DMS153 treated with DMSO at 0.1 percent for 48 hours (cell line): ENCODE results near the gene SPAG6.
A peak's percentile ranks its signal among the peaks of the same experiment; 100 is the strongest.

Experiments used
- DNase-seq: peaks from one replicate; lab custom pipeline; 2025; ENCODE audit not compliant: unreplicated experiment; lab: John Stamatoyannopoulos, UW

Gene SPAG6

DNA sequence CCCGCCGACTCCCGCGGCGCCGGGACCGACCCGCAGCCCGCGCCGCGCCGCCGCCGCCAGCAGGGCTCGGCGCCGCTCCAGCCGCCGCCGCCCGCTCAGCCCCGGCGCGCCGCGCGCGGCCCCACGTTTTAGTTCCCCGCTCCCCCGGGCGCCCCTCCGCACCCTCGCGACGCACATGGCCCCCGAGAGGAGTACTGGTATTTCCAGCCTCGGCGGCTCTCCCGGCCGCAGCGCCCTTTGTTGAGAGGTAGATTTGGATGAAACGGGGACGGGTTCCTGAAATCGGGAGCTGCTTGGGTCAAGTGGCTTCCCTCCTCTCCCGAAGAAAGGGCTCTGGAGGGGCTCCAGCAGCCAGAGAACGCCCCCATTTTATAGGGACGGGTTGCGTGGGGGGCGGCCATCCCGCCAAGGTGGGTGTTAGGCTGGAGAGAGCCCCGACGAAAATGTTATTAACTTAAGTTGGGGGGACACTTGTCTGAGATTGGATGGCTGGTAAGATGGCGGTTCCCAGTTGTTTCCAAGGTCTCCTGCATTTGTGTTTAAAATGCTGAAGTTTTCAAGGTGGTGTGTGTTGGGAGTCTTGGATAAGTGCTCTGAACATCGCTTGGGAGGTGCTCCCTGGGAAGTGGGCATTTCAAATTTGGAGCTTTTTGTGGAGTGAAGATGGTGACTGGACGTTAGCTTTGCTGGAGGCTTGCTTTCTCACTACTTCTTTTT, 23.2 kb upstream of the SPAG6 start:
- no peak for DNase-seq

DNA sequence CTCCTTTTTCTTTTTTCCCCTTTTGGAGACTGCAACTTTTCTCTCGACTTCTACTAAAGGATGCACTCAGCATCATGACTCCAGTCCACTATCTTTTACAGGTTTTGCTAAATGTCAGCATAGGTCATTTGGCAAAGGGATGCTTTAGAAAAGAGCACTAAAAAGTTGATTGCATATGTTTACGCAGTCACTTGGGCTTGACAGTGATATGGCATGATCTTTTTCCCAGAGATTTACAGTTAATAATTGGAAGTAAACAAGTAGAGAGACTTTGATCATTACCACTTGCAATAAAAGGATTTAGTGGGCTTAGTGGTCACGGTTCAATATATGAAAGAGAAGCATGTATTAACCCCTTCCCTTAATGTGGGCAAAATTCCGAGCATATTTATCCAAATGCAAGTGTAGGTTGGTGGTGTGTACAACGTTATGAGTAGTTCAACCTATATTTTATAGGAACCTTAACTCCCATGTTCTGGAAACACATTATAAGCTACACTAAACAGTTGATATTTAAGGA, 22.6 kb upstream of the SPAG6 start:
- DNase-seq, result no peak

DNA sequence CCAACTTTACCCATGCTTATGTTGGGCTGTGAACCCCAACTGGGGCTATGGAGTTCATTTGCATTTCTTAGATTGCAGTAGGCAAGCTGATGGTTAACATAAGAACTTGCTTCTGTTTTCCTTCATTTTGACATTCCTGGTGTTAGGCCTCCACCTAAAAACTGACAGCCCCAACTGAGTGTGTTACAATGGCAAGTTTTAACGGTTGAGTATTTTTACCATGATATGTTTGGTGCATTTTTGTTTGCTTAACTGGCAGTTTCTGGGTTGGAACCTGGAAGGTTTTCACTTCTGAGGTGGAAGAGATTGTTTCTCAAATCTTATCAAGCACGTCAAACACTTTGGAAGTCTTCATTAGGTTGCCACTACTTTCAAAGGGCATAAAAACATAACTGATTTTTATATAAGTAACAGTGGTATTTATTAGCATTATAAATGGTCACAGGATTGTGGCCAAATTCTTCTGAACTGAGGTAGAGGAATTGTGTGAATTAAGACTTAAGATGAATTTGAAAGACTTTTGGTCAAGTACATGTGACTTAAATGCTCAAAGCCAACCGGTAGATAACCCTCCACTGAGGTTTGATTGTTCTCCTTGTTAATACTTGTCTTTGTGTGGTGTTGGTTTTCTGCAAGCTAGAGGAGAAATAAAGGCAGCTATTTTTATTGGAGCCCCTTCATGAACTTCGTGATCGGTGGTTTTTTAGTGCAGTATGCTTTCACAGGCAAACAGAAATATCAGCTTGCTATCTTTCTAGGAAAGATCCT, 21.6 kb upstream of the SPAG6 start:
- no peak for DNase-seq

DNA sequence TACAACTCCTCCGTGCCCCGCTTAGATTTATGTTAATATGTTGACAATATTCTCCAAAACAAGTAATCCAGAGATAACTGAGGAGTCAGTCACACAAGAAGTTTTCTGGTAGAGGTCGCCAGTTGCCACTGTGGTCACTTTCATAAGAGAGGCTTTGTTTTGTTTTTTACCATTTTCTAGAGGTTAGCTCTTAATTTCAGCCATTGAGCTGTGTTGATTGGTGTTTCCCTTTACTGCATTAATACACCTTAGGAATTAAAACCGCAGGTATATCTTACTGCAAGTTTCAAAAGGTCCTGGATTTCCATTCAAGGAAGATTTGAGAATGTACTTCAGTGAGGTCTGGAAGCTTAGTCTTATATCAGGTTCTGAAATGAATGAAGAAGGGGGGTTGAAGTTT, 20.9 kb upstream of the SPAG6 start:
- DNase-seq, result no peak

DNA sequence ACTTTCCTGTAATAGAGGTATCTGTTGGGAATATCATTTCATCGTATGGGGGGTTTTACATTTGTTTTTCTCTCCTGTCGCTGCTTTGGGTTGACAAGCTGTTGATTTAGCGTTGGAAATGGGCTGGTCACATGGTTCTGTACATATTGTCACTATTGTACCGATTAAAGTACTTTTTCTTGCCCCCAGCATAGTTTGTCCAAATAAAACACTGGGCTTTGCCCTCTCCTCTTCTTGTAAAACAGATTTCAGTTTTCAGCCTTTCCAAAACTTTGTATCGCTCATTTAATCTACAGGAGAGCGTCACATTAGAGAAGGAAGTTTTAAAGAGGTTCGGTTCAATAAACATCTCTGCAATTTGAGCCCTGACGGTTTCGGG, 20.4 kb upstream of the SPAG6 start:
- DNase-seq, result no peak

DNA sequence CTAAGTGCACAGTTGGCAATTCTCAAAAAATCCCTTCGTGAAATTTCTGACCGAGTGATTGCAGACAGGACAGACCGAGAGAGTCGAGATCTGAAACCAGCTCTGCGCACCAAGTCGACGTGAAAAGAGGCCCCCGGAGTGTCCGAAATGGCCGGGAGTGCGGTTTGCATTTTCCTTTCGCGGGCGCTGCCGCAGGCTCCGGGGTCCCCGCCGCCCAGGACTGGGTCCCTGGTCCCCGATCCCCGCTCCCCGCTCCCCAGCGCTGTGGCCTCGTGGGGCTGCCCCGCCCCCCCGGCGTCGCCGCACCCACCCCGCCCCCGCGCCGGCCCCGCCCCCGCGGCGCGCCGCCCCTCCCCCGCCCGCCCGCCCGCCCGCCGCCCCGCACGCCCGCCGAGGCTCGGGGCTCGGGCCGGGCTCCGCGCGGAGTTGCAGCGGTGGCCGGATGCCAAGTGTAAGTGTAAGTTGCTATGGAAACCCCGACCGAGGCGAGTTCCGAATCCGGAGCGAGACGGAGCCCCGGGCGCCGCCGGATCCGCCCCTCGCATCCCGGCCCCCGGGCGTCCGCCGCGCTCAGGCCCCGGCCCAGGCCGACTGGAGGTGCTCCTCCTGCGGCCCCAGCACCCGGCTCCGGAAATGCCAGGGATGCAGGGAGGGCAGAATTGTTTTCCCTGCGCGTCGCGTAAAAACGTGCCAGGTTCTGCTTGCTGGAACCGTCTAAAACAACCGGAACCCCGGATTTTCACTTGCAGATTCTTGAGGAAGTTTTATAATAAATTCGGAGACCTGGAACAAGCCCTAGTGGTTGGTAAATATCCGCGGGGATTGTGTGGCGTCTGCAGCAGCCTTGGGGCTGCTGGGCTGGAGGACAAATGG, 19.8 kb upstream of the SPAG6 start:
- peak; percentile 50 for DNase-seq

DNA sequence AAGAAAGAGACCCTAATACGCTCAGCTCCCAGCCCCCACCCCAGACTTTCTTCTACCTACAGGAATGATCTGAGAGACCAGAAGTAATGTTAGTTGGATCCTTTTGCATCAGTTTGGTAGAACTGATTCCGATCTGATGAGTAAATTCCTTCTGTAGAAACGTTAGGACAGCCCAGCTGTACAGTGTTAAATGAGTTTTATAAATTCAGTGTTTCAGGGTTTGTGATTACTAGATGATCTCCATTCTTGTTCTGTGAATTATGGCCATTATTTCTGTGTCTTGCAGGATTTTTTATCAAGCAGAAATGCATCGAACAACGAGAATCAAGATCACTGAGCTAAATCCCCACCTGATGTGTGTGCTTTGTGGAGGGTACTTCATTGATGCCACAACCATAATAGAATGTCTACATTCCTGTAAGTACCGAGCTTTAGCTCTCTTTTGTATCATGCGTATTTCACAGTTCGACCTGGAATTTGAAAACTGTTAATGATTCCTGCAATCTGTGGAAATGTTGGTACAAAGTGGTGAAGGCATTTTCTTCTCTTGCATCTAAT, 19.1 kb upstream of the SPAG6 start:
- no peak for DNase-seq

DNA sequence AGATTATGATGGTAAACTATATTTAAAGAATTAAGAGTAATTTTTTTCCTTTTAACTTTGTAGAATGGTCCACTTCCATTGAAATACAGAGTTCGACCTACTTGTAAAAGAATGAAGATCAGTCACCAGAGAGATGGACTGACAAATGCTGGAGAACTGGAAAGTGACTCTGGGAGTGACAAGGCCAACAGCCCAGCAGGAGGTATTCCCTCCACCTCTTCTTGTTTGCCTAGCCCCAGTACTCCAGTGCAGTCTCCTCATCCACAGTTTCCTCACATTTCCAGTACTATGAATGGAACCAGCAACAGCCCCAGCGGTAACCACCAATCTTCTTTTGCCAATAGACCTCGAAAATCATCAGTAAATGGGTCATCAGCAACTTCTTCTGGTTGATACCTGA, 16.1 kb upstream of the SPAG6 start:
- DNase-seq, result no peak

GRCh38 chr10:22332116-22332692, 13.1 kb upstream of the SPAG6 start:
- DNase-seq, result no peak

GRCh38 chr10:22333167-22333974, 11.9 kb upstream of the SPAG6 start:
- no peak for DNase-seq

DNA sequence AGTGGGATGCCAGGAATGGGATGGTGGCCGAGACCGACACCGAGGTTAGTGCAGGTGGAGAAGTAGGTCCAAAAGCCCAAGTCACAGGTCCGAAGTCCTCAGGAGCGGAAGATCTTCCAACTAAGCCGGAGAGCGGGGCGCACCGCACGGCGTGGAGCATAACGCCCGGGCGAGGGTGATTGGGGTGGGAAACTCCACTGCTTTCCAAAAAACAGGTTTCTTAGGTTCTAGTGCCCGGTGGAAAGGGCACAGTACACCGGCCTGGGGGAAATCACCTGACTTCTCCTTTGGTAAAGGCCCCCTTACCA, 11.4 kb upstream of the SPAG6 start:
- DNase-seq, result no peak

- DNase-seq, result no peak
These were observed 10.7 kb upstream of the SPAG6 start for GRCh38 chr10:22334414-22335172.

DNA sequence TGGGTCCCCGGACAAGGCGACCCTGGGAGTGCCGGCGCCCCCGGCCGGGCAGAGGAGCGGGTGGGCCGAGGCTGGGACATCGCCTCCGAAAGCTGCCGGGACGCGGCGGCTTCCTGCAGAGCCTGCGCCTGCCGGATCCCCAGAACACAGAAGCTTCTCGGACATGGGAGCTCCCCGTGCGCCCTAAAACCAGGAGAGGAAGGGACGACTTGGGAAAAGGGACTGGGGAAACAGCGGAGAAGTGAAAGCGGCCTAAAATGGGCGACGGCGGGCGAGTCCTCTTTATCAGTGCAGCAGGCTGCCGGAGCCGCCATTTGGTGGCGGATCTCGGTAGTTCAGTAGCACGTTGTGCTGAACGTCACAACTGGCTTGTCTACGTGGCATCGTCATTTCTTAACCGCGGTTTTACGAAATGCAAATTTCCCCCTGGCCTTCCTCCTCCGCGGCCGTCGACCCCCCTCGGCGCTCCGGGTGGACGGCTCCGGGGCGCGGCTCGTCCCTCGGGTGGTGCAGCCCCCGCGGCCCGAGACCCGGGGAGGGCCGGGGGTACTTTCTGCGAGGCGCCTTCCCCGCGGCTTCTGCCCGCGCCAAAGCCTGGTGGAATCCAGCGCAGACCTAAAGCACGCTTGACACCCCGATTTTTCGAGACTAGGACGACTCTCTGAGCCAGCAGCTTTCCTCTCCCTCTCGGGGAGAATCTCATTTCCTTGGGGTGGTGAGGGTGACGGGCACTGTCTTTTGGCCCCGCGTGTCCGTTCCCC, 9.9 kb upstream of the SPAG6 start:
- no peak for DNase-seq

- no peak for DNase-seq
These were observed 7.0 kb upstream of the SPAG6 start for GRCh38 chr10:22338185-22338900.

DNA sequence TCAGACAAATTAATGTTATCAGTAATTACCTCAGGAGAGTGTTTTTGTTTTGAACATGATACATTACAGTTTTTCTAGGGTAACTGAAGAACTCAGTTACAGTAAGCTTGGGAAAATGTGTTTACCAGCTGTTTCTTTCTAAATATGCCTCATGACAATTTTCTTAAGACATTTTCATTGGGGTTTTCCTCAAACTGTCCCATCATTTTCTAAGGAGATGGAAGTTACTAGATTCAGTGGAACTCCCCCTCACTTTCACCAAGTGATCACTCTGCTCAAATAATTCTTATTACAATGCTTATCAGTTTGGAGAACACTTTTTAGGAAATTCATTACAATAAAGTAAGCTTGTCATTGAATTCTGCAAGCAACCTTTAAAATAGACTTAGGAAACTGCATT, 6.4 kb upstream of the SPAG6 start:
- no peak for DNase-seq

- no peak for DNase-seq
These were observed 5.5 kb upstream of the SPAG6 start for GRCh38 chr10:22339761-22340328.

- peak; percentile 49 for DNase-seq
These were observed 4.7 kb upstream of the SPAG6 start for GRCh38 chr10:22340329-22341189.
